IMR-90 (cell line): ENCODE measurements around the gene NME4. TPM values are rescaled to one million over a fixed set of nuclear protein-coding genes. Genes with fewer than 3 reads are reported as not detected.

ENCODE experiments used
- ATAC-seq: fragments of 200-7000 bp; cut with Tn5 transposase; 2 replicates; pipeline ENCODE4 v1.9.1; 2020; ENCODE audit warnings: low read depth, mild to moderate bottlenecking, moderate library complexity
- BruUV-seq: library from RNA; stranded (reverse); fragments of 400-500 nt; replicated peaks from 2 replicates; lab custom pipeline; 2021; lab: Mats Ljungman, UMichigan
- CTCF ChIA-PET: fragments of 300-600 bp; formaldehyde crosslinking; extraction: SDS; loops from one replicate; lab custom pipeline; 2021; ENCODE audit warnings: antibody characterized with exemption; lab: Yijun Ruan, JAX
- POLR2A ChIA-PET: fragments of 300-600 bp; sonication (Branson Sonifier 250); formaldehyde crosslinking; loops from one replicate; lab custom pipeline; 2022; ENCODE audit warnings: antibody characterized with exemption; ENCODE audit not compliant: unreplicated experiment; lab: Charles Lee
- DNase-seq: peaks from one replicate; pipeline ENCODE4 v3.0.0; 2013
- H2AFZ ChIP-seq: replicated peaks from 2 replicates; pipeline ENCODE3; 2013; ENCODE audit warnings: low read length, mild to moderate bottlenecking; ENCODE audit not compliant: poor library complexity
- H2AK5ac ChIP-seq: 2 replicates; pipeline ENCODE4 v1.6.1; 2013; ENCODE audit warnings: low read depth, low read length, inconsistent platforms
- H2AK9ac ChIP-seq: replicated peaks from 2 replicates; pipeline ENCODE3; 2013; ENCODE audit warnings: mild to moderate bottlenecking, low read depth, low read length, moderate library complexity; ENCODE audit not compliant: poor library complexity
- H2BK120ac ChIP-seq: 2 replicates; pipeline ENCODE4 v1.6.1; 2013; ENCODE audit warnings: low read depth, low read length, inconsistent platforms
- H2BK15ac ChIP-seq: 3 replicates; pipeline ENCODE4 v1.6.1; 2013; ENCODE audit warnings: low read depth, low read length, inconsistent platforms
- H2BK20ac ChIP-seq: 2 replicates; pipeline ENCODE4 v1.6.1; 2013; ENCODE audit warnings: low read depth, mild to moderate bottlenecking, inconsistent platforms, low read length, moderate library complexity
- H2BK5ac ChIP-seq: 2 replicates; pipeline ENCODE4 v1.6.1; 2013; ENCODE audit warnings: mild to moderate bottlenecking, low read depth, low read length, inconsistent platforms; ENCODE audit not compliant: poor library complexity, severe bottlenecking
- H3K14ac ChIP-seq: replicated peaks from 2 replicates; pipeline ENCODE4 v1.6.1; 2013; ENCODE audit warnings: low read depth, low read length, inconsistent platforms
- H3K18ac ChIP-seq: 2 replicates; pipeline ENCODE4 v1.6.1; 2013; ENCODE audit warnings: low read depth, low read length, control low read depth
- H3K23ac ChIP-seq: 2 replicates; pipeline ENCODE4 v1.6.1; 2013; ENCODE audit warnings: low read depth, low read length, inconsistent platforms
- H3K27ac ChIP-seq: 2 replicates; pipeline ENCODE4 v1.5.1; 2013; ENCODE audit warnings: mild to moderate bottlenecking, control low read depth, low read length; ENCODE audit not compliant: insufficient read depth
- H3K27me3 ChIP-seq: 2 replicates; pipeline ENCODE4 v1.6.1; 2013; ENCODE audit warnings: low read length; ENCODE audit not compliant: control insufficient read depth, insufficient read depth
- H3K36me3 ChIP-seq: 2 replicates; pipeline ENCODE4 v1.6.1; 2013; ENCODE audit warnings: low read length, mixed read lengths; ENCODE audit not compliant: control insufficient read depth, insufficient read depth
- H3K4ac ChIP-seq: 2 replicates; pipeline ENCODE4 v1.6.1; 2013; ENCODE audit warnings: low read depth, low read length, inconsistent platforms
- H3K4me1 ChIP-seq: 2 replicates; pipeline ENCODE4 v1.6.1; 2013; ENCODE audit warnings: low read length, mixed read lengths; ENCODE audit not compliant: control insufficient read depth, insufficient read depth
- H3K4me2 ChIP-seq: 2 replicates; pipeline ENCODE4 v1.6.1; 2013; ENCODE audit warnings: low read depth, mild to moderate bottlenecking, control low read depth, low read length, moderate library complexity
- H3K4me3 ChIP-seq: 2 replicates; pipeline ENCODE4 v1.5.1; 2013; ENCODE audit warnings: low read depth, mild to moderate bottlenecking, control low read depth, low read length, moderate library complexity; ENCODE audit not compliant: insufficient read depth
- H3K56ac ChIP-seq: 2 replicates; pipeline ENCODE4 v1.6.1; 2013; ENCODE audit warnings: low read length, inconsistent platforms; ENCODE audit not compliant: insufficient read depth; ENCODE audit errors: extremely low read depth
- H3K79me1 ChIP-seq, 2 experiments: 2 replicates each; pipeline ENCODE4 v1.6.1; 2013; ENCODE audit warnings: low read length in 2 of 2, inconsistent platforms in 1 of 2, low read depth in 1 of 2
- H3K9ac ChIP-seq: 2 replicates; pipeline ENCODE4 v1.6.1; 2013; ENCODE audit warnings: low read depth, low read length, control low read depth
- H3K9me1 ChIP-seq: 2 replicates; pipeline ENCODE4 v1.6.1; 2013; ENCODE audit warnings: low read length, inconsistent platforms; ENCODE audit not compliant: insufficient read depth
- H3K9me3 ChIP-seq: 2 replicates; pipeline ENCODE4 v1.6.1; 2013; ENCODE audit warnings: low read length; ENCODE audit not compliant: control insufficient read depth, insufficient read depth
- H4K20me1 ChIP-seq: 2 replicates; pipeline ENCODE4 v1.6.1; 2013; ENCODE audit warnings: low read length, inconsistent platforms; ENCODE audit not compliant: insufficient read depth
- H4K5ac ChIP-seq: 2 replicates; pipeline ENCODE4 v1.6.1; 2013; ENCODE audit warnings: mild to moderate bottlenecking, low read depth, low read length, control low read depth
- H4K8ac ChIP-seq, 2 experiments: 2 replicates each; pipeline ENCODE4 v1.6.1; 2013; ENCODE audit warnings: low read depth in 2 of 2, low read length in 2 of 2, control low read depth in 1 of 2, inconsistent platforms in 1 of 2
- H4K91ac ChIP-seq: 2 replicates; pipeline ENCODE4 v1.6.1; 2013; ENCODE audit warnings: low read depth, low read length, inconsistent platforms; ENCODE audit not compliant: insufficient read depth
- BHLHE40 ChIP-seq: fragments of 150-350 bp; IDR thresholded peaks from 2 replicates; pipeline ENCODE4 v1.6.1; 2016; ENCODE audit warnings: mild to moderate bottlenecking, low read depth, low read length
- MAFK ChIP-seq: IDR thresholded peaks from 2 replicates; pipeline ENCODE4 v1.6.1; 2012; ENCODE audit warnings: low read depth, low read length, improper control_type of control experiment
- WGBS, 2 experiments: methylation state at CpG; one replicate each; pipeline versions ENCODE4 v1.1.5 to v1.1.7; 2013; ENCODE audit warnings: missing lambda C conversion rate in 2 of 2; ENCODE audit not compliant: insufficient read length in 1 of 2; ENCODE audit errors: extremely low coverage in 2 of 2; 5-methylcytosine and 5-hydroxymethylcytosine counted together
- dilution Hi-C: fragments of 300-500 bp; cut with HindIII; formaldehyde crosslinking; loops from one replicate; pipeline ENCODE4 v1.14.3; 2018; ENCODE audit warnings: low sequenced_read_pairs; ENCODE audit not compliant: unreplicated experiment
- in situ Hi-C: fragments of 300-500 bp; cut with MboI; formaldehyde crosslinking; loops from 3 replicates; pipeline ENCODE4 v1.14.3; 2019; ENCODE audit warnings: low sequenced_read_pairs, inconsistent platforms, mixed read lengths
- intact Hi-C: fragments of 100-400 bp; cut with micrococcal nuclease; formaldehyde crosslinking; loops from 2 replicates; pipeline ENCODE4 v1.10.0; 2022
- polyA plus RNA-seq, 3 experiments: library from polyadenylated mRNA; depleted of rRNA; stranded (reverse); fragments of >200 nt; gene quantifications; 2 replicates each; pipeline ENCODE4 v1.2.3, GENCODE V29; 2012; ENCODE audit warnings: low replicate concordance in 1 of 3
- total RNA-seq: library from RNA; depleted of rRNA; stranded (reverse); fragments of >200 nt; gene quantifications from 2 replicates; pipeline ENCODE4 v1.2.3, GENCODE V29; 2012

NME4 gene
- total and polyA plus RNA-seq, 2 of the 4 experiments (the other 2 are of a cell fraction) = 124 to 288 TPM

DNA sequence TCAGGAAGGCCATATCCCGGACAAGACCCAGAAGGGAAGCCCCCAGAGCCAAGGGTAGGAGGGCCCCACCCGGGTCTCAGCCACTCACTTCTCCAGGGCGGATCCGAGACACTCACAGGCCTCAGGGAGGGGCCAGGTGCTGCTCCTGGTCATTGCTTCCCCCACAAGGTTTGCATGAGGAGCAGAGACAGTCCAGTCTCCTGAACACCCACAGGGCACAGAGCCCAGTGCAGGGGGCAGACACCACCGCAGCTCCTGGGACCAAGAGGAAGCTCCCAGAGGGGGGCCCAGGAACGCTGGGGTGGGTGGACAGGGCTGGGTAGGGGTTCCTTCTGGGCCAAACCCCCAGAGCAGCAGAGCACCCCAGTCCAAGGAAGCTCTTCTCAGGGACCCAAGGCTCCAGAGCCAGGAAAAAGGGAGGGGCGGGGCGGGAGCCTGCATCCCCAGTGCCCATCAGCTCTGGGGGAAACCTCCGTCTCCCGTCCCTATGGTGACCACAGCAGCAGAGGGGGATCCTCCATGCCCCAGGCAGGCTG is 26.0 kb upstream of the NME4 start:
- Histone ChIP-seq H3K14ac (no peak overlapping the region), H3K4me2 (peak overlapping the region; percentile 6; the same call in 1 of the 2 replicates), H3K4me1 (peaks cover 7% of the 10 kb centered on the region; the same call in 1 of the 2 replicates), H3K23ac (no peak overlapping the region), H4K91ac (peak overlapping the region; percentile 6; the same call in 1 of the 2 replicates), H2AFZ (peak overlapping the region; percentile 3), H3K36me3 (peaks cover 74% of the 10 kb centered on the region), H3K79me1 (peaks cover 4 to 11% of the 10 kb centered on the region in 2 experiments; a peak in 2 of 4 replicates), H4K20me1 (no peaks in the 10 kb centered on the region), H4K5ac (no peak overlapping the region), H3K56ac (no peak overlapping the region), H2BK5ac (peak overlapping the region; percentile 19), H3K9me3 (no peaks in the 10 kb centered on the region), H3K4ac (peak overlapping the region; percentile 10; the same call in 1 of the 2 replicates), H3K9ac (0 out of 2 replicates have a peak overlapping the region, but pooled peaks have one; percentile 16), H2BK20ac (no peak overlapping the region), H3K9me1 (no peaks in the 10 kb centered on the region), H2AK9ac (peak overlapping the region; percentile 28), H2BK120ac (no peak overlapping the region), H3K4me3 (no peak overlapping the region), H4K8ac (peak overlapping the region in 1 of 2 experiments; percentile 60; a peak in 1 of 4 replicates), H2BK15ac (no peak overlapping the region), H3K18ac (no peak overlapping the region), H2AK5ac (no peak overlapping the region), H3K27ac (peak overlapping the region; percentile 31; the same call in 1 of the 2 replicates), H3K27me3 (no peaks in the 10 kb centered on the region)
- dilution Hi-C loops = no loop called here
- TSS peak; percentile 42 for BruUV-seq
- TF ChIP-seq BHLHE40 = no peak
- no peak for TF ChIP-seq MAFK
- DNase-seq (no peak), ATAC-seq (no peak; the same call in 1 of the 2 replicates)
- CTCF ChIA-PET = interaction anchor here (1.2 kb wide), 1 partner anchor 9 kb away, joined by 4 read pairs; no protein-coding TSS in a partner anchor
- POLR2A ChIA-PET = no interaction called here
- in situ Hi-C loops = no loop called here
- 76% methylated on average over 4 of the region's 10 CpGs; no CpG with 5 or more reads in 1 of the 2 experiments for WGBS, 2 experiments
- intact Hi-C loops = no loop called here
